Adrenal gland (tissue), 5 donors: ENCODE data around the gene PNPLA1.

Source experiments
- POLR2A ChIP-seq, 2 donors: fragments of 450-650 bp; IDR thresholded peaks; one replicate each; pipeline ENCODE4 v1.6.1; 2017; ENCODE audit warnings: antibody characterized with exemption in 2 of 2, mild to moderate bottlenecking in 2 of 2, moderate library complexity in 1 of 2
- TF ChIP-seq, protein P1 (sequence below), 6 experiments: fragments of 450-650 bp in 4 of 6; fragments of 200-600 bp in 2 of 6; sonication (generic) in 1 of 6; IDR thresholded peaks; 1 replicate in 5 of 6; 2 replicates in 1 of 6; pipeline versions ENCODE4 v1.5.1 to v1.8.0; 2016 to 2021; ENCODE audit warnings: antibody characterized with exemption in 6 of 6, mild to moderate bottlenecking in 2 of 6, moderate library complexity in 1 of 6
- donor health status: DM: no; HTN: no; CAD: no.

DNA sequence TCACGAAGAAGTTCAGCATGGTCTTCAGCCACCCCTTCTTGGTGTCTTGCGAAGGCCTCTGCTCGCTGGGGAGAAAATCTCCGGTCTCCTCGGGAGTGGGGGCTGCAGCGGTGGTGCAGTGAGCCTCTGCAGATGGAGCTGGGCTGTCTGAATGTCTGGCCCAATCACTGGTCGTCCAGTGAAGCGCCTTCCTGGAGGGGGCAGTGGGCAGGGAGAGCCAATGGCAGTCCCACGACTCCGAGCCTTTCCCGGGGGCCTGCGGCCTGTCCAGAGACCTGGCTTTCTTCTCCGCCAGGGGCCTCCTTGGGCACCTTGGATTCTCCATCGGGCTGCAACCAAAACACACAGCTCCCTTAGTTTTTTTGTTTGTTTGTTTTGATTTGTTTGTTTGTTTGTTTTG is 60.5 kb downstream of the PNPLA1 start:
- TF ChIP-seq, protein P1, sequence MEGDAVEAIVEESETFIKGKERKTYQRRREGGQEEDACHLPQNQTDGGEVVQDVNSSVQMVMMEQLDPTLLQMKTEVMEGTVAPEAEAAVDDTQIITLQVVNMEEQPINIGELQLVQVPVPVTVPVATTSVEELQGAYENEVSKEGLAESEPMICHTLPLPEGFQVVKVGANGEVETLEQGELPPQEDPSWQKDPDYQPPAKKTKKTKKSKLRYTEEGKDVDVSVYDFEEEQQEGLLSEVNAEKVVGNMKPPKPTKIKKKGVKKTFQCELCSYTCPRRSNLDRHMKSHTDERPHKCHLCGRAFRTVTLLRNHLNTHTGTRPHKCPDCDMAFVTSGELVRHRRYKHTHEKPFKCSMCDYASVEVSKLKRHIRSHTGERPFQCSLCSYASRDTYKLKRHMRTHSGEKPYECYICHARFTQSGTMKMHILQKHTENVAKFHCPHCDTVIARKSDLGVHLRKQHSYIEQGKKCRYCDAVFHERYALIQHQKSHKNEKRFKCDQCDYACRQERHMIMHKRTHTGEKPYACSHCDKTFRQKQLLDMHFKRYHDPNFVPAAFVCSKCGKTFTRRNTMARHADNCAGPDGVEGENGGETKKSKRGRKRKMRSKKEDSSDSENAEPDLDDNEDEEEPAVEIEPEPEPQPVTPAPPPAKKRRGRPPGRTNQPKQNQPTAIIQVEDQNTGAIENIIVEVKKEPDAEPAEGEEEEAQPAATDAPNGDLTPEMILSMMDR (IDR thresholded peaks at IDR 0.05): no peak
- no peak for TF ChIP-seq POLR2A (IDR thresholded peaks at IDR 0.05)
